Inflammatory macrophage treated with lipopolysaccharide for 1 hour (primary cell): ENCODE measurements around the gene CCDC178.
"Not testable (repeated sequence)": the region's sequence is repeated elsewhere in the genome, so short reads cannot be mapped to it uniquely, and the experiment has no call there.

Experiments used
- DNase-seq, 2 donors: peaks; one replicate each; pipeline ENCODE4 v3.0.0-alpha.2; 2020 to 2022

Gene CCDC178

GRCh38 chr18:32975501-32975900 lies 465.0 kb downstream of the CCDC178 start:
- DNase-seq: no peak

- no peak for DNase-seq
Observed at GRCh38 chr18:32975163-32975436, 465.4 kb downstream of the CCDC178 start.

GRCh38 chr18:32974421-32975162 lies 465.9 kb downstream of the CCDC178 start:
- no peak for DNase-seq

- no peak for DNase-seq
Observed at GRCh38 chr18:32968248-32968647, 472.3 kb downstream of the CCDC178 start.

- no peak for DNase-seq
Observed at GRCh38 chr18:32966141-32966540, 474.4 kb downstream of the CCDC178 start.

GRCh38 chr18:32961538-32961937 lies 479.0 kb downstream of the CCDC178 start:
- no peak for DNase-seq

- DNase-seq: no peak
Observed at GRCh38 chr18:32958746-32959145, 481.8 kb downstream of the CCDC178 start.

- no peak for DNase-seq
Observed at GRCh38 chr18:32956591-32957315, 483.8 kb downstream of the CCDC178 start.

GRCh38 chr18:32952318-32952717 lies 488.2 kb downstream of the CCDC178 start:
- not testable (repeated sequence) for DNase-seq

- no peak for DNase-seq
Observed at GRCh38 chr18:32937597-32937996, 502.9 kb downstream of the CCDC178 start.

GRCh38 chr18:32937066-32937465 lies 503.5 kb downstream of the CCDC178 start:
- DNase-seq: no peak

GRCh38 chr18:32934201-32934600 lies 506.3 kb downstream of the CCDC178 start:
- DNase-seq: no peak

- DNase-seq: peak; percentile 20 to 28
Observed at GRCh38 chr18:32930695-32931301, 509.7 kb downstream of the CCDC178 start.

GRCh38 chr18:32929213-32929612 lies 511.3 kb downstream of the CCDC178 start:
- no peak for DNase-seq

GRCh38 chr18:32922951-32923430 lies 517.5 kb downstream of the CCDC178 start:
- peak; percentile 44 to 71 for DNase-seq

GRCh38 chr18:32920796-32921787 lies 519.4 kb downstream of the CCDC178 start:
- peak; percentile 46 to 74 for DNase-seq

GRCh38 chr18:32919799-32920198 lies 520.7 kb downstream of the CCDC178 start:
- no peak for DNase-seq

GRCh38 chr18:32918692-32919250 lies 521.8 kb downstream of the CCDC178 start:
- no peak for DNase-seq

- no peak for DNase-seq
Observed at GRCh38 chr18:32915516-32915915, 525.0 kb downstream of the CCDC178 start.

GRCh38 chr18:32911660-32912284 lies 528.7 kb downstream of the CCDC178 start:
- DNase-seq: no peak

- no peak for DNase-seq
Observed at GRCh38 chr18:32910694-32911296, 529.7 kb downstream of the CCDC178 start.
